ENCODE measurements around the gene C16orf96. TPM values are rescaled to one million over a fixed set of nuclear protein-coding genes. Genes with fewer than 3 reads are reported as not detected.
A peak's percentile ranks its signal among the peaks of the same experiment; 100 is the strongest.

Gene C16orf96
- total RNA-seq, 6 donors from 2014 or later = 0.24 to 1.0 (median 0.46) TPM; not detected in 1

DNA sequence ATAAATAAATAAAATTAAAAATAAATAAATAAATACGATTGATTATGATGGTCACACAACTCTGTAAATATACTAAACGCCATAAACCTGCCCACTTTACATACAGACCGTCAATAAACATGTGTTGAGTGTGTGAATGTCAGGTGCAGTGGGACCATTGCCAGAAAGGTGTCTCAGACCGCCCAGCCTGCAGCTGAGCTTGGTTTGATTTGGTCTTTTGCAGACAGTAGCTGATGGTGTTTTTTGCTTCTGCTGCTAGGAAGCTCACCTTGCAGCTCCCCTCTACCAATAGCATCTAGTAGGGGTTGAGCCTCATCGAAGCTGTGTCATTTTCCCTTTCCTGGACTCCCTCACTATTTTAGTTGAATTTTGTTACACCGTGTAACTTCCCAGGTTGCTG, 35.1 kb downstream of the C16orf96 start:
- Histone ChIP-seq H3K4me1 (no peaks in the 10 kb centered on the region), H3K9me3 (peaks cover 0 to 5% (median 2%) of the 10 kb centered on the region in 4 donors), H3K27ac (no peak overlapping the region), H3K36me3 (no peaks in the 10 kb centered on the region), H3K27me3 (no peaks in the 10 kb centered on the region), H3K4me3 (no peak overlapping the region)
- ATAC-seq (ENCODE audit: low FRiP score in 2 of 2) (no peak), DNase-seq (no peak)
- WGBS, 2 donors = 65 to 74% methylated on average over 6 of the region's 6 CpGs
- TF ChIP-seq, protein P1, sequence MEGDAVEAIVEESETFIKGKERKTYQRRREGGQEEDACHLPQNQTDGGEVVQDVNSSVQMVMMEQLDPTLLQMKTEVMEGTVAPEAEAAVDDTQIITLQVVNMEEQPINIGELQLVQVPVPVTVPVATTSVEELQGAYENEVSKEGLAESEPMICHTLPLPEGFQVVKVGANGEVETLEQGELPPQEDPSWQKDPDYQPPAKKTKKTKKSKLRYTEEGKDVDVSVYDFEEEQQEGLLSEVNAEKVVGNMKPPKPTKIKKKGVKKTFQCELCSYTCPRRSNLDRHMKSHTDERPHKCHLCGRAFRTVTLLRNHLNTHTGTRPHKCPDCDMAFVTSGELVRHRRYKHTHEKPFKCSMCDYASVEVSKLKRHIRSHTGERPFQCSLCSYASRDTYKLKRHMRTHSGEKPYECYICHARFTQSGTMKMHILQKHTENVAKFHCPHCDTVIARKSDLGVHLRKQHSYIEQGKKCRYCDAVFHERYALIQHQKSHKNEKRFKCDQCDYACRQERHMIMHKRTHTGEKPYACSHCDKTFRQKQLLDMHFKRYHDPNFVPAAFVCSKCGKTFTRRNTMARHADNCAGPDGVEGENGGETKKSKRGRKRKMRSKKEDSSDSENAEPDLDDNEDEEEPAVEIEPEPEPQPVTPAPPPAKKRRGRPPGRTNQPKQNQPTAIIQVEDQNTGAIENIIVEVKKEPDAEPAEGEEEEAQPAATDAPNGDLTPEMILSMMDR (IDR thresholded peaks at IDR 0.05) = no peak
- no peak for TF ChIP-seq EP300 (IDR thresholded peaks at IDR 0.05)
- no peak for TF ChIP-seq POLR2AphosphoS5 (IDR thresholded peaks at IDR 0.05)
- TF ChIP-seq POLR2A (IDR thresholded peaks at IDR 0.05) = no peak

DNA sequence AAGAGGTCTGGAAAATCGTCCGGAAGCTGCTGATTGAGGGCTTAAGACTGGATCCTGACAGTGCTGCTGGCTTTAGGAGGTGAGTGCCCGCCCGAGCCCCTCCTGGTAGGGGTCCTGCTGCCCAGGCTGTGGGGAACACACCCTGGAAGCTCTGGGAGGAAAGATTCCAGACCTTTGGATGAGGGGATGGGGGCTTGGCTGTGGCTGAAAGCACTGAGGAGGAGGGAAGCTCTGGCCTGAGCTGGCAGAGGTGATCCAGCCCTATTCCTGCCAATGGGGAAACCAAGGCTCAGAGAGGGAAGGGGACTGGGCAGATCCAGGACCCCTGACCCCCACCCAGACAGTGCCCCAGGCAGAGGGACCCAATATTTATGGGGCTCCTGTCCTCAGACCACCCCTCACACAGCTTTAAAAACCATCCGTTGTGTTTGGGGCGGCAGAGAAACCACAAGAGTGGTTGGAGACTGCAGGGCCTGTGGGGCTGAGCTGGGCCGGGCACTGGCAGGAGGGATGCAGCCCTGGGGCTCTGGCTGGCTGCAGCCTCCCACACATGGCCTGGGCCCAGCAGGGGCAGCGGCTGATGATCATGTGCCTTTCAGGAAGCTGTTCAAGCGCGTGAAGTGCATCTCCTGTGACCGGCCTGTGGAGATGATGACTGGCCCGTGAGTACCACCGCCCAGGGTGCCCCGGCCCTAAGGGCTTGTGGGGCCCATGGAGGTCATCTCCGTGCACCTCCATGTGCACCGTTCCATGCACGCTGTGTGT, 35.7 kb downstream of the C16orf96 start:
- H3K36me3 ChIP-seq = no peaks in the 10 kb centered on the region
- no peak overlapping the region for H3K4me3 ChIP-seq
- TF ChIP-seq POLR2A (IDR thresholded peaks at IDR 0.05) = no peak
- TF ChIP-seq EP300 (IDR thresholded peaks at IDR 0.05) = no peak
- no peak for TF ChIP-seq POLR2AphosphoS5 (IDR thresholded peaks at IDR 0.05)
- TF ChIP-seq, protein P1 (IDR thresholded peaks at IDR 0.05) = no peak
- DNase-seq (peak in 1 of 2 donors; percentile 74), ATAC-seq (ENCODE audit: low FRiP score in 2 of 2) (peak in 1 of 2 donors; percentile 10)
- H3K27me3 ChIP-seq = no peaks in the 10 kb centered on the region
- 83 to 89% methylated on average over 8 to 17 of the region's 17 CpGs for WGBS, 2 donors
- H3K9me3 ChIP-seq = peaks cover 0 to 5% (median 2%) of the 10 kb centered on the region in 4 donors
- H3K27ac ChIP-seq = no peak overlapping the region
- H3K4me1 ChIP-seq = no peaks in the 10 kb centered on the region

DNA sequence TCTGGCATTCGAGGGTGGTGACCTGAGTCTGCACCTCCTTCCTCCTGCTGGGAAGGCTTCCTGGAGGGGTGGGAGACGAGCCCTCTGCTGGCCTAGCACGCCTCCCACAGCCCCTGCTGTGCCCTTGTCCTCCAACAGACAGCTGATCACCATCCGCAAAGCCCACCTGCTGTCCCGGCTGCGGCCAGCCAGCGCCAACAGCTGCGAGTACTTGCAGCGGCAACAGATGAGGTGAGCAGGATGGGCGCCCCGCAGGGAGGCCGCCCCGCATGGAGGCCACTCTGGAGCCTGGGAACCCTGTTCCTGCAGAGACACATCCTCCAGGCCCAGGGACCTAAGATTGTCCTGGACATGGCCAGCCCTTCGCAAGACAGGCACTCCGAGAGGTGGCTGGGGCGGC, 36.9 kb downstream of the C16orf96 start:
- 65 to 79% methylated on average over 4 to 16 of the region's 16 CpGs for WGBS, 2 donors
- no peak for ATAC-seq (ENCODE audit: low FRiP score in 2 of 2)

DNA sequence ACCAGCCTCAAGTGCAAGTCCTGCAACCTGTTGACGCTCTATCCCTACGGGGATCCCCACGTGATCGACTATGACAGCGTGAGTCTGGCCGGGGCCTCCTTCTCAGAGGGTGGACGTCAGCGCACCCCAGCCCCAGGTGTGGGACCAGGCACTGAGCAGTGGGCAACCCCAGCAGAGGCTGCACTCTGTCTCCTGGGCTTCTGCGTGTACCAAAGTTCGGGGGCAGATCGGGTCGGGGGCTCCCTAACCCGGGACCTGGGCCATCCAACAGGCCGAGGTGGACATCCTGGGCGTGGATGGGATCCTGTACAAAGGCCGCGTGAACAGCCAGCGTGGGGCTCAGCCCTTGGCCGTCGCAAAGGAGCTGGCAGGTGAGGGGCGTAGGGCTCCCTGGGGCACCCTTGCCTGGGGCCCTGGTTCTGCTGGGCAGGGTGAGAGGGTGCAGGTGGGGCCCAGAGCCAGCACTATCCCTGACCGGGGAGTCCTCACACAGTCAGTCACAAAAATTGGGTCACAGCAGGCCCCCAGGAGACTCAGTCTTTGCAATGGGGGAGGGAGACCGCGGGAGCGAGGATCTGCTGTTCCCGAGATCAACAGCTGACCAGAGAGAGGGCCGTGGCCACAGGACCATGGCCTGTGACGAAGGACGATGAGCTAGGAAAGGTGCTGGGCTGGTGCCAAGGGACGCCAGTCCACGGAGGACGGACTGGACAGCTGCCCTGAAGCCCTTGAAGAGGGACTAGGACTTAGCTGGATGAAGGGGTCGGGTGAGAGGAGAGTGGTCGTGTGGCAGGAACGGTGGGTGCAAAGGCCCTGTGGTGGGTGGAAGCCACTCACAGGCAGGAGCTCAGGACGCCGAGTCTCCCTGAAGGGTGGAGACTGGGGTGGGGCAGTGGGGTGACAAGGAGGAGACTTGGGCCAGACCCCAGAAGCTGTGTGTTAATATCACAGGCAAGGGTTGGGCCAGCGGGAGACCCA, 38.6 kb downstream of the C16orf96 start:
- WGBS, 2 donors = 91 to 92% methylated on average over 17 to 29 of the region's 38 CpGs
- peak in 1 of 2 donors; percentile 62 for DNase-seq
- Histone ChIP-seq H3K36me3 (no peaks in the 10 kb centered on the region), H3K4me3 (no peak overlapping the region), H3K27ac (no peak overlapping the region), H3K4me1 (no peaks in the 10 kb centered on the region), H3K9me3 (no peaks in the 10 kb centered on the region), H3K27me3 (no peaks in the 10 kb centered on the region)
- no peak for TF ChIP-seq POLR2AphosphoS5 (IDR thresholded peaks at IDR 0.05)
- no peak for ATAC-seq (ENCODE audit: low FRiP score in 2 of 2)

More for the DNA sequence above, 36.9 kb downstream of the C16orf96 start:
- Histone ChIP-seq H3K4me3 (no peak overlapping the region), H3K4me1 (no peaks in the 10 kb centered on the region), H3K36me3 (no peaks in the 10 kb centered on the region), H3K9me3 (peaks cover 0 to 3% (median 2%) of the 10 kb centered on the region in 4 donors), H3K27ac (no peak overlapping the region), H3K27me3 (no peaks in the 10 kb centered on the region)
- peak in 1 of 2 donors; percentile 82 for DNase-seq
- TF ChIP-seq, protein P1 (IDR thresholded peaks at IDR 0.05) = no peak
- no peak for TF ChIP-seq POLR2A (IDR thresholded peaks at IDR 0.05)
- TF ChIP-seq POLR2AphosphoS5 (IDR thresholded peaks at IDR 0.05) = no peak
- no peak for TF ChIP-seq EP300 (IDR thresholded peaks at IDR 0.05)

DNA sequence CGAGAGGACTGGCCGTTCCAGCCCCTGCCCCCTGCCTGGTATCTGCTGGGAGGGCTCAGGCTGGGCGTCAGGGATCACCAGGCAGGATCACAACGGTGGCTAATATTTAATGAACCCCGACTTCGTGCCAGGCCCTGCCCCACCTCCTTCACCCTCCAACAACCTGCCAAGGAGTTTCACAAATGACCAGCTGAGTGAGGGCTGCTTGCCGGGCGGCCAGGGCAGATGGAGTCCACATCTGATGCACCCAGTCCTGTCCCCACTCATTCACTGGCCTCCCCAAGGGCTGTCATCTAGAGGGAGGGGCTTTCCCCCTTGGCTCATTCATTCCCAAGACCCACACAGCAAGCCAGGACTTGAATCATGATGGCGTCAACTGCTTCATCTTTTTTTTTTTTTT, 41.0 kb downstream of the C16orf96 start:
- ATAC-seq (ENCODE audit: low FRiP score in 2 of 2) (peak in 1 of 2 donors; percentile 40), DNase-seq (peak; percentile 35 to 55)
- TF ChIP-seq POLR2AphosphoS5 (IDR thresholded peaks at IDR 0.05) (no peak), POLR2A (IDR thresholded peaks at IDR 0.05) (no peak), EP300 (IDR thresholded peaks at IDR 0.05) (no peak)
- TF ChIP-seq, protein P1 (IDR thresholded peaks at IDR 0.05) = no peak
- H3K36me3 ChIP-seq = no peaks in the 10 kb centered on the region
- H3K4me1 ChIP-seq = peaks cover 0 to 10% (median 8%) of the 10 kb centered on the region in 4 donors
- H3K9me3 ChIP-seq = no peaks in the 10 kb centered on the region
- 34 to 56% methylated on average over 3 to 8 of the region's 9 CpGs for WGBS, 2 donors
- no peak overlapping the region for H3K27ac ChIP-seq
- no peak overlapping the region for H3K4me3 ChIP-seq
- H3K27me3 ChIP-seq = no peaks in the 10 kb centered on the region
